Activated CD8-positive, alpha-beta memory T cell treated with anti-CD3 and anti-CD28 coated beads, Interleukin-2, amount 50 U/mL, for 1 hour (primary cell): Measurements from ENCODE around the gene KPNA5.
"Not testable (repeated sequence)": the region's sequence is repeated elsewhere in the genome, so short reads cannot be mapped to it uniquely, and the experiment has no call there.

ENCODE experiments used
- DNase-seq: peaks from one replicate; pipeline ENCODE4 v3.0.0-alpha.2; 2020; ENCODE audit errors: extremely low read depth

Gene KPNA5

DNA sequence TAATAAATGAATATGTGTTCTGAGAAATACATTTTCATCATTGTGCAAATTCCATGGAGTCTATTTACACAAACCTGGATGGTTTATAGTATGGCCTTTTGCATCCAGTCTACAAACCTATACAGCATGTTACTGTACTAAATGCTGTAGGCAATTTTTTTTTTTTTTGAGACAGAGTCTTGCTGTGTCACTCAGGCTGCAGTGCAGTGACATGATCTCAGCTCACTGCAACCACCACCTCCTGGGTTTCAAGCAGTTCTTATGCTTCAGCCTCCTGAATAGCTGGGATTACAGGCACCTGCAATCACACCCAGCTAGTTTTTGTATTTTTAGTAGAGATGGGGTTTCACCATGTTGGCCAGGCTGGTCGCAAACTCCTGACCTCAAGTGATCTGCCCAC lies 22.9 kb downstream of the KPNA5 start:
- DNase-seq = not testable (repeated sequence)

DNA sequence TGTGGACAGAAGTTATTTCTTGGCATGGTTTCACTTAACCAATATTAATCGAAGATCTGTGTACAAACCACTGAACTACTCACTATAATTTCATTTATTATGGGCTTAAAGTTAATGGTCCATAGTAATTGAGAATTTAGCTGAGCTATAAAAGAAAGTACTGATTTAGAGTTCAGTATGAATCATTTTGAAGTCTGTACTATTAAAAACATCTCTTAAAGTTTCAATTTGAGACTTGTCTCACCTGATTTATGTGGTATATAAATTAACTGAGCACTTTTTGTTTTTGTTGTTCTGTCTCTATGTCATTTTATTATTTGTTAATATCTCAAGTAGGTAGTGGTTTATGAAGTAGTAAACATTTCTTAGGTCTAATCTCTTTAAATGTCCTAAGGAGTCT lies 24.9 kb downstream of the KPNA5 start:
- no peak for DNase-seq

GRCh38 chr6:116714296-116714695 lies 33.3 kb downstream of the KPNA5 start:
- no peak for DNase-seq

GRCh38 chr6:116714761-116715160 lies 33.8 kb downstream of the KPNA5 start:
- no peak for DNase-seq

- no peak for DNase-seq
Observed at GRCh38 chr6:116726947-116727346, 45.9 kb downstream of the KPNA5 start.

GRCh38 chr6:116730513-116730912 lies 49.5 kb downstream of the KPNA5 start:
- no peak for DNase-seq

DNA sequence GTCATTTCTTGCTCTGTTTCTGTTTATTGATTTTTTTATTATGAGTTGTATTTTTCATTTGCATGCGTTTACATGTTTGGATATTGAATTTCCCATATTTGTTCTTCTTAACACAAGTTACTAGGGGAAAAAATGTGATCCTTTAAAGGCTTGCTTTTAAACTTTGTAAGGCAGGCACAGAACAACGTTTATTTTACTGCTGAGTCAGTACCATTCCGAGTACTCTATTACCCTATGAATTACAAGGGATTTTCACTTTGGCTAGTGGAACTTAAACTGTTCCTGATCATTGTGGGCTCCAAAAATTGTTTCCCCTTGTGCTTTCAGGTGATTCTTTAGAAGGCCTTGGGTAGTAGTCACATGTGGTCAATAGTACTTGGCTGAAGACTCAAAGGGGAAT lies 56.0 kb downstream of the KPNA5 start:
- DNase-seq = no peak

- not testable (repeated sequence) for DNase-seq
Observed at GRCh38 chr6:116740486-116740885, 59.5 kb downstream of the KPNA5 start.

- no peak for DNase-seq
Observed at GRCh38 chr6:116741571-116741970, 60.6 kb downstream of the KPNA5 start.

DNA sequence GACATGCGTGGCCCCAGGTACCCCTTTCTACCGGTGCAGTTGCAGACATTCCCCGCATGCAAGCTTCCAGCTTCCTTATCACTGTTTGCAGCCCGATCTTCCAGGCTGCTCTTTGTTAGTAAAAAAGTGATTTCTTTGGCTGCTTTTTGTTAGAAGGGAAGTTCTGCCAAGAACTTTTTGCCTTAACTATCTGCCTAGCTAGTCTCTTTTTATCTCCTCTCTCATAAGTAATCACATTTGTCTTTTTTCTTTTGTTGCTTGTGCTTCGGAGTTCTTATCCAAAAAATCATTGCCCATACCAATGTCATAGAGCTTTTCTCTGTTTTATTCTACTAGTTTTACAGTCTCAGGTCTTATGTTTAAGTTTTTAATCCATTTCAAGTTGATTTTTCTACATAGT lies 64.2 kb downstream of the KPNA5 start:
- DNase-seq = no peak

DNA sequence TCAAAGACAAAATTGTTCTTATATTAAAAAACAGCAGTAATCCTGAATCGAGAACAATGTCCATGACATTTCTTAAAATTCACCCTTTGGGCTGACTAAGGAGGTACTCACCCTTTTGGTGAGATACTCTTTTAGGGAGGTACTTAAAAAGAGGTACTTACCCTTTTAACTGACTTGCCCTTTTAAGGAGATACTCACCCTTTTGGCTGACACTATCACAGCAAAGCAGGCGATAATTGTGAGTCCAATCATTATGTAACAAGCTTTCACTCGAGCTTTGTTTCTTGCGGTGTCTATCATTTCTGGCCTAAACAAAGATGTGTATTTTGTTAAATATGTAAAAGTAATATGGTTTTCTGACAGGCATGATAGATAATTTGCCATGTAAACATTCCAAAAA lies 80.8 kb downstream of the KPNA5 start:
- no peak for DNase-seq

DNA sequence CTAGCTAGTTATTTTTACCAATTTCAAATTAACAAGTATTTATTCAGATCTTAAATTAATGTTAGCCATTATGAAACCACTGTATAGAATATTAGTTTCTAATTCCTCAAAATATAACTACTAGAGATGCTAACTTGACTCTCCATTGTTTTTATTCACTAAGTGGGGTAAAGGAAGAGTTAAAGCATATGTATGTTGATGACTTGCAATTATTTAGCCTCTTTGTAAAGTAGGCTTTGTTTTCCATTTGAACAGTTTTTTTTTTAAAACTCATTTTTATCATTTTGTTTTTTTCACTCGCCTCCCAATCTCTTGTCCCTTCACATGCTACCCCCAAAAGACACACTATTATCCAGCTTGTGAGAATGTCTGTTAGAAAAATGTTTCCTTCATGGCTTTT lies 81.2 kb downstream of the KPNA5 start:
- no peak for DNase-seq

DNA sequence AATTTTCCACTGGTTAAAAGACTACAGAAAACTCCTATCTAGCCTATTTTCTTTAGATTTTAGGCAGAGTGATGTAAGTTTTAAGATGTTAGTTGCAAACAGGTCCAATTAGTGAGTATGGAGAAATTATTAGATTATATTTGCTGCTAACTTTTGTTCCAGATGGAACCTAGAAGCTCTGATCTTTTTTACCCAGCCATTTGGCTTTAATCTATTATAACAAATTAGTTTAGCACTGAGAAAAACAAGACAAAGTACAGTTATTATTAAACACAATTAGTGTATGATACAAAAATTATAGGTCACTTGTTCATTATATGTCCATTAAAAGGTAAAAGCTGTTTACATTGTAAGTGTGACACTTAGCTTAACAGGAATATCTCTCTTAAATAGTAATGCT lies 82.0 kb downstream of the KPNA5 start:
- no peak for DNase-seq

DNA sequence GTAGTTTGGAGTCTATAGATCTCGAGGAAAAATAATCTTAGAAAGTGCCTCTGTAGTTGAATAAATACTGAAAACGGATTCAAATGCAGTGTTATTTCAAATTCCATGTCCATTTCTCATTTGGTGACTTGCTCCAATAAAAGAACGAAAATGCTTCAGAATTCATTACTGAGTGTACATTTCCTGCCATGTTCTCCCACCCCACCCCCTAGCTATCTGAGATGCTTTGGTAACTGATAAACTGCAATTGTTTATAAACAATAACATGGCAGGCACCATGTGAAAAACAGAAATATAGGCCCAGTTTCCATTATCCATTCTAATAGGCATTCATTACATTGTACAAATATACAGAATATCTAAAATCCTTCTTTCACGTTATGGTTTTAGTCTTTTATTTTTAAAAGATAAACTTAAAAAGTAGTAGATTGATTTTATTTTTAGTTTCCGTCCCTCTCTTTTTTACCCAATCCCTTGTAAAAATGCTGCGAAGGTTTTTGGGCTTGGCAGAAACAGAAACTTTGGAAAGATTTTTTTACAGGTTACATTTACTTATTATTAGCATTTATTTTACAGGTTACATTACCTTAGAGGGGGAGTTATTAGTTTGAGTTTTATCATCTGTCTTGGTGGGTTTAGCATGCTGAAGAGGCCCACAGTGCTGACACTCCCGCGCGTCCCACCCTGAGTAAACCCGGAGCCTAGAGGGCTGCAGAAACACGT lies 83.1 kb downstream of the KPNA5 start:
- no peak for DNase-seq

- no peak for DNase-seq
Observed at GRCh38 chr6:116764629-116764960, 83.6 kb downstream of the KPNA5 start.

GRCh38 chr6:116764961-116765841 lies 84.2 kb downstream of the KPNA5 start, which contains the start of gene FAM162B:
Gene FAM162B, minus strand, starts transcription at chr6:116765719. Its CDS starts 143 bp downstream, at chr6:116765576.
- DNase-seq = no peak

- no peak for DNase-seq
Observed at GRCh38 chr6:116766506-116767176, 85.6 kb downstream of the KPNA5 start.

DNA sequence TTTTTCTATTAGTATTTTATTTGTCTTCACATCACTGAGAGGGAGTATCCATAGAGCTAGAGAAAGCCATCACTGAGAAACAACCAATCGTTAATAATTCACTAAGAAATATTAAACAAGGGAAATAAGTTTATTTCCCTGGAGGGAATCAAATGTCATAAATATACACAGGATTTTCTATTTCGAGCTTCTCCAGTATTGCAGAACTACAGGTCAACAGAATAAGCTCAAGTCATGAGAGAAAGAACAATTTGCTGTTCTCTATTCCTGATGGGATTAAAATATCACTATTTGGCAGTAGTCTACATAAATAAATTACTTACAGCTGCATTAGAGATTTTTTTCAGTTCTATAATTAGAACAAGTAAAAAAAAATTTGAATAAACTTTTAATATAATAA lies 86.7 kb downstream of the KPNA5 start:
- no peak for DNase-seq

- no peak for DNase-seq
Observed at GRCh38 chr6:116772450-116772849, 91.4 kb downstream of the KPNA5 start.

DNA sequence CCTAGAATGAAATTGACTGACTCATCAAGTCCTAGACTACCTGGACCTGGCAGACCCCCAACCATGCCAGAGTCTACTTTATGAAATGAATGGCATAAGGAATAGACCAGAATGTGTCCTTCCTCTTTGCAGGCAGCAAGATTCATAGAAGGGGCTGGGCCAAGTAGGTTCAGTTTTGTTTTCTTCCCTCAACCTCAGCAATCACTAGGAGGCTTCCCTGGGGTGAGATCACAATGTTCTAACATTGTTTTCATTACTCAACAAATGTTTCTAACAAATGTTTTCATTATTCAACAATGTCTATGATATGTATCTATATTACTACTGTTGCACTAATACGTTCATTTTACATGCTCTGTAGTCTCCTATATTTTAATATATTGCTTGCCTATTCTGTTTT lies 92.9 kb downstream of the KPNA5 start:
- no peak for DNase-seq

DNA sequence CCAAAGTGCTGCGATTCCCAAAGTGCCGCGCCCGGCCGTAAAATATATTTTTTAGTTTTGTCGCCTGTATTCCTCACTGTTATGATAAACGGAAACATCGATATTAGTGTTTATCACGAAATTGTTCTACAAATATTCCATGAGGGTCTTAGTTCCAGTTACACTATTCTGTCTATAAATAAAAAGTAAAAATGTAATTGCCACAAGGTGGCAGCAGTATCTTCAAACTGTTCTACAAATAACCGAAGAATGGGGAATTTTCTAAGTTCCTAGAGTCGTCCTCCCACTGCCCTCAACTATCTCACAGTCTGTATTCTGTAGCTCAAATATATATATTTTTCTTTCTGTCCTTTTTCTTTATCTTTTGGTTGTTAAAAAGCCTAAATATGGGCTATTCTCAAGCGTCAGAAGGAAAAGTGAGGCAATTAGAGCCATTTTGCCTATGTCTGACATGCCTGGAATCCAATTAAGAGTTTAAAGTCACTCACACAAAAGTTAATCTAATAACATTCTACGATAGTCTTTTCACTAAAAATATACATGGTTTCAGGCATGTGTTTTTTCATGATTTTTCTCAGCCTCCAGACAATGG lies 98.7 kb downstream of the KPNA5 start:
- DNase-seq = no peak

GRCh38 chr6:116783852-116784251 lies 102.8 kb downstream of the KPNA5 start:
- no peak for DNase-seq
